ENCODE data around the gene PML.

PML gene

GRCh38 chr15:73952171-73952912 is 42.2 kb upstream of the PML start:
- Histone ChIP-seq H3K36me3 (ENCODE audit: control insufficient read depth in 1 of 2, insufficient read depth in 2 of 2, low read length in 2 of 2) (no peaks in the 10 kb centered on the region), H3K27me3 (ENCODE audit: low read depth, low read length) (no peaks in the 10 kb centered on the region), H3K27ac (ENCODE audit: low read length) (peak overlapping the region; percentile 90), H3K4me3 (ENCODE audit: low read depth in 1 of 2, low read length in 2 of 2) (no peak overlapping the region), H3K9me3 (ENCODE audit: control insufficient read depth in 1 of 2, low read length in 2 of 2) (no peaks in the 10 kb centered on the region), H3K4me1 (ENCODE audit: control insufficient read depth in 1 of 2, insufficient read depth in 2 of 2, low read length in 2 of 2) (peaks cover 11 to 19% of the 10 kb centered on the region in 2 donors)

- H3K27me3 ChIP-seq (ENCODE audit: low read depth, low read length), result no peaks in the 10 kb centered on the region
- H3K9me3 ChIP-seq (ENCODE audit: control insufficient read depth in 1 of 2, low read length in 2 of 2), result no peaks in the 10 kb centered on the region
- H3K36me3 ChIP-seq (ENCODE audit: control insufficient read depth in 1 of 2, insufficient read depth in 2 of 2, low read length in 2 of 2), result no peaks in the 10 kb centered on the region
- H3K27ac ChIP-seq (ENCODE audit: low read length), result no peak overlapping the region
- H3K4me1 ChIP-seq (ENCODE audit: control insufficient read depth in 1 of 2, insufficient read depth in 2 of 2, low read length in 2 of 2), result peaks cover 11 to 19% of the 10 kb centered on the region in 2 donors
- no peak overlapping the region for H3K4me3 ChIP-seq (ENCODE audit: low read depth in 1 of 2, low read length in 2 of 2)
Measured at GRCh38 chr15:73952913-73953750, 41.4 kb upstream of the PML start.

GRCh38 chr15:73954188-73955145 is 40.0 kb upstream of the PML start:
- Histone ChIP-seq H3K4me3 (ENCODE audit: low read depth in 1 of 2, low read length in 2 of 2) (no peak overlapping the region), H3K27me3 (ENCODE audit: low read depth, low read length) (no peaks in the 10 kb centered on the region), H3K4me1 (ENCODE audit: control insufficient read depth in 1 of 2, insufficient read depth in 2 of 2, low read length in 2 of 2) (peaks cover 11 to 19% of the 10 kb centered on the region in 2 donors), H3K27ac (ENCODE audit: low read length) (no peak overlapping the region), H3K9me3 (ENCODE audit: control insufficient read depth in 1 of 2, low read length in 2 of 2) (no peaks in the 10 kb centered on the region), H3K36me3 (ENCODE audit: control insufficient read depth in 1 of 2, insufficient read depth in 2 of 2, low read length in 2 of 2) (no peaks in the 10 kb centered on the region)

- H3K27me3 ChIP-seq (ENCODE audit: low read depth, low read length), result no peaks in the 10 kb centered on the region
- H3K27ac ChIP-seq (ENCODE audit: low read length), result no peak overlapping the region
- H3K9me3 ChIP-seq (ENCODE audit: control insufficient read depth in 1 of 2, low read length in 2 of 2), result no peaks in the 10 kb centered on the region
- peaks cover 11 to 19% of the 10 kb centered on the region in 2 donors for H3K4me1 ChIP-seq (ENCODE audit: control insufficient read depth in 1 of 2, insufficient read depth in 2 of 2, low read length in 2 of 2)
- no peak overlapping the region for H3K4me3 ChIP-seq (ENCODE audit: low read depth in 1 of 2, low read length in 2 of 2)
- H3K36me3 ChIP-seq (ENCODE audit: control insufficient read depth in 1 of 2, insufficient read depth in 2 of 2, low read length in 2 of 2), result no peaks in the 10 kb centered on the region
Measured at GRCh38 chr15:73955326-73955725, 39.2 kb upstream of the PML start.

- no peak overlapping the region for H3K27ac ChIP-seq (ENCODE audit: low read length)
- H3K4me1 ChIP-seq (ENCODE audit: control insufficient read depth in 1 of 2, insufficient read depth in 2 of 2, low read length in 2 of 2), result peaks cover 8 to 15% of the 10 kb centered on the region in 2 donors
- H3K27me3 ChIP-seq (ENCODE audit: low read depth, low read length), result no peaks in the 10 kb centered on the region
- H3K9me3 ChIP-seq (ENCODE audit: control insufficient read depth in 1 of 2, low read length in 2 of 2), result no peaks in the 10 kb centered on the region
- no peaks in the 10 kb centered on the region for H3K36me3 ChIP-seq (ENCODE audit: control insufficient read depth in 1 of 2, insufficient read depth in 2 of 2, low read length in 2 of 2)
- H3K4me3 ChIP-seq (ENCODE audit: low read depth in 1 of 2, low read length in 2 of 2), result no peak overlapping the region
Measured at GRCh38 chr15:73955861-73956742, 38.4 kb upstream of the PML start.

- Histone ChIP-seq H3K27me3 (ENCODE audit: low read depth, low read length) (no peaks in the 10 kb centered on the region), H3K4me1 (ENCODE audit: control insufficient read depth in 1 of 2, insufficient read depth in 2 of 2, low read length in 2 of 2) (peaks cover 6 to 10% of the 10 kb centered on the region in 2 donors), H3K36me3 (ENCODE audit: control insufficient read depth in 1 of 2, insufficient read depth in 2 of 2, low read length in 2 of 2) (no peaks in the 10 kb centered on the region), H3K27ac (ENCODE audit: low read length) (no peak overlapping the region), H3K4me3 (ENCODE audit: low read depth in 1 of 2, low read length in 2 of 2) (no peak overlapping the region), H3K9me3 (ENCODE audit: control insufficient read depth in 1 of 2, low read length in 2 of 2) (no peaks in the 10 kb centered on the region)
Measured at GRCh38 chr15:73956743-73957135, 37.8 kb upstream of the PML start.

GRCh38 chr15:73957276-73957675 is 37.2 kb upstream of the PML start:
- Histone ChIP-seq H3K27me3 (ENCODE audit: low read depth, low read length) (no peaks in the 10 kb centered on the region), H3K4me3 (ENCODE audit: low read depth in 1 of 2, low read length in 2 of 2) (no peak overlapping the region), H3K4me1 (ENCODE audit: control insufficient read depth in 1 of 2, insufficient read depth in 2 of 2, low read length in 2 of 2) (peaks cover under 1 to 4% of the 10 kb centered on the region in 2 donors), H3K36me3 (ENCODE audit: control insufficient read depth in 1 of 2, insufficient read depth in 2 of 2, low read length in 2 of 2) (no peaks in the 10 kb centered on the region), H3K27ac (ENCODE audit: low read length) (no peak overlapping the region), H3K9me3 (ENCODE audit: control insufficient read depth in 1 of 2, low read length in 2 of 2) (no peaks in the 10 kb centered on the region)

GRCh38 chr15:73957785-73958184 is 36.7 kb upstream of the PML start:
- Histone ChIP-seq H3K27ac (ENCODE audit: low read length) (no peak overlapping the region), H3K4me3 (ENCODE audit: low read depth in 1 of 2, low read length in 2 of 2) (no peak overlapping the region), H3K36me3 (ENCODE audit: control insufficient read depth in 1 of 2, insufficient read depth in 2 of 2, low read length in 2 of 2) (no peaks in the 10 kb centered on the region), H3K9me3 (ENCODE audit: control insufficient read depth in 1 of 2, low read length in 2 of 2) (no peaks in the 10 kb centered on the region), H3K4me1 (ENCODE audit: control insufficient read depth in 1 of 2, insufficient read depth in 2 of 2, low read length in 2 of 2) (no peaks in the 10 kb centered on the region), H3K27me3 (ENCODE audit: low read depth, low read length) (no peaks in the 10 kb centered on the region)

- H3K4me3 ChIP-seq (ENCODE audit: low read depth in 1 of 2, low read length in 2 of 2), result no peak overlapping the region
- H3K4me1 ChIP-seq (ENCODE audit: control insufficient read depth in 1 of 2, insufficient read depth in 2 of 2, low read length in 2 of 2), result no peaks in the 10 kb centered on the region
- H3K27me3 ChIP-seq (ENCODE audit: low read depth, low read length), result no peaks in the 10 kb centered on the region
- H3K36me3 ChIP-seq (ENCODE audit: control insufficient read depth in 1 of 2, insufficient read depth in 2 of 2, low read length in 2 of 2), result no peaks in the 10 kb centered on the region
- no peak overlapping the region for H3K27ac ChIP-seq (ENCODE audit: low read length)
- no peaks in the 10 kb centered on the region for H3K9me3 ChIP-seq (ENCODE audit: control insufficient read depth in 1 of 2, low read length in 2 of 2)
Measured at GRCh38 chr15:73959012-73959581, 35.4 kb upstream of the PML start.

- H3K36me3 ChIP-seq (ENCODE audit: control insufficient read depth in 1 of 2, insufficient read depth in 2 of 2, low read length in 2 of 2), result no peaks in the 10 kb centered on the region
- H3K4me1 ChIP-seq (ENCODE audit: control insufficient read depth in 1 of 2, insufficient read depth in 2 of 2, low read length in 2 of 2), result peaks cover 0 to under 1% of the 10 kb centered on the region in 2 donors
- no peaks in the 10 kb centered on the region for H3K9me3 ChIP-seq (ENCODE audit: control insufficient read depth in 1 of 2, low read length in 2 of 2)
- no peak overlapping the region for H3K27ac ChIP-seq (ENCODE audit: low read length)
- H3K4me3 ChIP-seq (ENCODE audit: low read depth in 1 of 2, low read length in 2 of 2), result no peak overlapping the region
- H3K27me3 ChIP-seq (ENCODE audit: low read depth, low read length), result no peaks in the 10 kb centered on the region
Measured at GRCh38 chr15:73959801-73960200, 34.7 kb upstream of the PML start.
